Endothelial cell of umbilical vein (primary cell): ENCODE data around the gene TMEM229B.

Source experiments
- EZH2 ChIP-seq: IDR thresholded peaks from 2 replicates; pipeline ENCODE4 v1.6.1; 2012; ENCODE audit warnings: borderline replicate concordance, low read depth, mild to moderate bottlenecking, moderate library complexity, low read length, inconsistent platforms; ENCODE audit not compliant: severe bottlenecking
- JUN ChIP-seq: IDR thresholded peaks from 2 replicates; pipeline ENCODE4 v1.6.1; 2011; ENCODE audit warnings: borderline replicate concordance, low read depth; ENCODE audit not compliant: insufficient read length, insufficient read depth
- MYC ChIP-seq: IDR thresholded peaks from one replicate; pipeline ENCODE4 v1.6.1; 2011; ENCODE audit warnings: mild to moderate bottlenecking, low read depth, low read length
- POLR2A ChIP-seq: IDR thresholded peaks from 2 replicates; pipeline ENCODE4 v1.6.1; 2012; ENCODE audit warnings: low read depth, mild to moderate bottlenecking, control low read depth, low read length
- POLR2AphosphoS5 ChIP-seq: IDR thresholded peaks from 2 replicates; pipeline ENCODE4 v1.6.1; 2012; ENCODE audit warnings: low read depth, mild to moderate bottlenecking, control low read depth, low read length, moderate library complexity; ENCODE audit not compliant: insufficient read depth
- TF ChIP-seq, protein P1 (sequence below), 2 donors: IDR thresholded peaks; 1 replicate in 1 of 2; 2 replicates in 1 of 2; pipeline ENCODE4 v1.5.1; 2011; ENCODE audit warnings: low read length in 2 of 2, mild to moderate bottlenecking in 2 of 2, moderate library complexity in 2 of 2, control low read depth in 1 of 2, inconsistent platforms in 1 of 2, low read depth in 1 of 2; ENCODE audit not compliant: insufficient read depth in 1 of 2; ENCODE audit errors: extremely low read depth in 1 of 2

DNA sequence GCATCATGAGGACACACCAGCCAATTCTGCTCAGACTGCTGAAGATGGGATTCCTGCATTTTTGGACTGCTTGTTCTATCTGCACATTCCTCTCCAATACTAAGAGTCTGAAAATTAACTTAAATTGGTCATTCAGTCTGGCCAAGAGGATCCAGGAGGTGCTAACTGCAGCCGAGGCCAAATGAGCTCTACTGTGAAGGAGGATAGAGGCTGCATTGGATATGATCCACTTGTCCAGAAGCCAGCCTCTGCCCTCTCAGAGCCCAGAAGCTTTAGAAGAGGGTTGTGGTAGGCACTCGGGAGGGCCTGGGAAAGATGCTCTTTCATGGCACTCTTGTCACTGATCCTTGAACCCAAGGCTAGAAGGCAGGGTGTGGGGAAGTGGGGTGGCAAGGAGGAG lies 39.4 kb downstream of the TMEM229B start:
- TF ChIP-seq POLR2A (no peak), POLR2AphosphoS5 (no peak), EZH2 (no peak), JUN (no peak), MYC (no peak)
- TF ChIP-seq, protein P1, sequence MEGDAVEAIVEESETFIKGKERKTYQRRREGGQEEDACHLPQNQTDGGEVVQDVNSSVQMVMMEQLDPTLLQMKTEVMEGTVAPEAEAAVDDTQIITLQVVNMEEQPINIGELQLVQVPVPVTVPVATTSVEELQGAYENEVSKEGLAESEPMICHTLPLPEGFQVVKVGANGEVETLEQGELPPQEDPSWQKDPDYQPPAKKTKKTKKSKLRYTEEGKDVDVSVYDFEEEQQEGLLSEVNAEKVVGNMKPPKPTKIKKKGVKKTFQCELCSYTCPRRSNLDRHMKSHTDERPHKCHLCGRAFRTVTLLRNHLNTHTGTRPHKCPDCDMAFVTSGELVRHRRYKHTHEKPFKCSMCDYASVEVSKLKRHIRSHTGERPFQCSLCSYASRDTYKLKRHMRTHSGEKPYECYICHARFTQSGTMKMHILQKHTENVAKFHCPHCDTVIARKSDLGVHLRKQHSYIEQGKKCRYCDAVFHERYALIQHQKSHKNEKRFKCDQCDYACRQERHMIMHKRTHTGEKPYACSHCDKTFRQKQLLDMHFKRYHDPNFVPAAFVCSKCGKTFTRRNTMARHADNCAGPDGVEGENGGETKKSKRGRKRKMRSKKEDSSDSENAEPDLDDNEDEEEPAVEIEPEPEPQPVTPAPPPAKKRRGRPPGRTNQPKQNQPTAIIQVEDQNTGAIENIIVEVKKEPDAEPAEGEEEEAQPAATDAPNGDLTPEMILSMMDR (IDR thresholded peaks at IDR 0.05; ENCODE audit: extremely low read depth in 1 of 2, insufficient read depth in 1 of 2, low read depth in 1 of 2, low read length in 2 of 2) = no peak
